ENCODE results near the gene CHST9. TPM values are rescaled to one million over a fixed set of nuclear protein-coding genes. Genes with fewer than 3 reads are reported as not detected.
A peak's percentile ranks its signal among the peaks of the same experiment; 100 is the strongest.
"Not testable (repeated sequence)": the region's sequence is repeated elsewhere in the genome, so short reads cannot be mapped to it uniquely, and the experiment has no call there.

CHST9 gene
- polyA plus RNA-seq, 3 donors = 4.1 to 6.2 (median 4.1) TPM

DNA sequence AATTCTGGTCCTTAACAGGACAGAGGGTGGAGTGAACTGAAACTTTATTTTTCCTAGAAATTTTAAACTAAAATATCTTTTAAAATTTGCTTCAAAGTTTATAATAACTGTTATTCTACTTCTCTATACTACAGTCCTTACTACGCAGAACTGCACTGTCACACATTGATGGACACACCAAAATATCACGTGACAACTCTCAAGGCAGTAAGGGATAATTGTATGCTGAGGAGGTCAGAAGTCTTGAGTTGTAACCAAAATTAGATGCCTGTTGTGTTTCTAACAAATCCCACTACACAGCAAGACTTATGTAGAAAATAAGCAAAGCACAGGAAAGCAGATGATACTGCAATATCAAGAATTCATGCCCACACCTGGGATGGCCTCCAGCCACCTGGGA, 76.3 kb downstream of the CHST9 start:
- DNase-seq (ENCODE audit: low read depth in 3 of 3, low spot score in 2 of 3) = no peak

DNA sequence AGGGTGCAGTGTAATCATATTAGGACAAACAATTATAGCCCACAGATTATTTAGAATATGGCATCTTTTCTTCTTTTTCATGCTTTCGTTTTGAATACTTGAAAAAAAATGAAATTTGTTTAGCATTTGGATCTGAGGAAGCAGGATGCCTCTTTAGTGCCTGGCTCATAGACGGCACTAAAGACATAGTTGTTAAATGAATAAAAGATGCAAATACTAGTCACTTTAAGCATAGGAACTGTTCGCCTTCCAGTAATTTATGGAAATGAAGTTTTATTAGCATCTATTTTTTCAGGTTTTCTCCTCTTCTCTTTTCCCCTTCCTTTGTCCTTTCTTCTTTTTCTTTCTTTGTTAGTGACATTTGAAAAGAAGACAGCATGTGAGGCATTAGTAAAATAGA, 80.4 kb downstream of the CHST9 start:
- DNase-seq (ENCODE audit: low read depth in 3 of 3, low spot score in 2 of 3) = no peak

DNA sequence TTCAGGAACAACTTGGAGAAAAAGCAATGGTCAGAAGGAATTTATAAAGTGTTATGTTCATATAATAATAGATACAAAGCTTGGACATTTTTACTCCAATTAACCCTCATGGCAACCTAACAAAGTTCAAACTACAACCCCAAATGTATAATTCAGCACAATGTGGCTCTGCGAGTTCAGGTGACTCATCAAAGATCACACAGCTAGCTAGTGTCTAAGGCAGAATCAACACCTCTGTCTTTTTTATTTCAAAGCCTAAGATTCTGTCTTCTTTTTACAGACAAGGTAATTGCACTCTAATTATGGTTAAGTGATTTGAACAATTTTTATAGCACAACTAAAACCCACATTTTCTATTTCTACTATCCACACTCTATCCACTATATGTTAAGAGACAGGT, 90.5 kb downstream of the CHST9 start:
- DNase-seq (ENCODE audit: low read depth in 3 of 3, low spot score in 2 of 3) = no peak

DNA sequence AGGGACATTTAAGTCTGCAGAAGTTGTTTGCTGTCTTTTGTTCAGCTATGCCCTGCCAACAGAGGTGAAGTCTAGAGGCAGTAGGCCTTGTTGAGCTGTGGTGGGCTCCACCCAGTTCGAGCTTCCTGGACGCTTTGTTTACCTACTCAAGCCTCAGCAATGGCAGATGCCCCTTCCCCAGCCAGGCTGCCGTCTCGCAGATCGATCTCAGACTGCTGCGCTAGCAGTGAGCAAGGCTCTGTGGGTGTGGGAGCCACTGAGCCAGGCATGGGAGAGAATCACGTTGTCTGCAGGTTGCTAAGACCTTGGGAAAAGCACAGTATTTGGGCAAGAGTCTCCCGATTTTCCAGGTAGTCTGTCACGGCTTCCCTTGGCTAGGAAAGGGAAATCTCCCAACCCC, 91.8 kb downstream of the CHST9 start:
- DNase-seq (ENCODE audit: low read depth in 3 of 3, low spot score in 2 of 3) = not testable (repeated sequence)

DNA sequence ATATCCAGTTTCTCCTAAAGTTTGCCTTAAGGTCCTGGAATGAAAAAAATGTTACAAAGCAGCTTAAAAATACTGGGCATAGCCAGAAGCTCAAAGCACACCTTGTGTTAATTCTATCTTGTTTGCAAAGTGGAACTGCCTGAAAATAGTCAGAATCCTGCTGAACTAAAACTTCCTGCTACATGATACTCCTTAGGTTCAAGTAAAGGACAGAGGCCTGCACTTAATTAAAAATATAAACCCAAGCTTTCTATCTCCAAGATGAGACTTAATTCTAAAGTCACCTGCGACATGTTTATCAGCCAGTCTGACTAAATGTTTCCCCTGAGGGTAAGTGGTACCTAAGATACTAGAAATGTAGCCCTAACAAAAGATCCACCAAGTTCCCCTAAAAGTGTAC, 103.4 kb downstream of the CHST9 start:
- no peak for DNase-seq (ENCODE audit: low read depth in 3 of 3, low spot score in 2 of 3)

DNA sequence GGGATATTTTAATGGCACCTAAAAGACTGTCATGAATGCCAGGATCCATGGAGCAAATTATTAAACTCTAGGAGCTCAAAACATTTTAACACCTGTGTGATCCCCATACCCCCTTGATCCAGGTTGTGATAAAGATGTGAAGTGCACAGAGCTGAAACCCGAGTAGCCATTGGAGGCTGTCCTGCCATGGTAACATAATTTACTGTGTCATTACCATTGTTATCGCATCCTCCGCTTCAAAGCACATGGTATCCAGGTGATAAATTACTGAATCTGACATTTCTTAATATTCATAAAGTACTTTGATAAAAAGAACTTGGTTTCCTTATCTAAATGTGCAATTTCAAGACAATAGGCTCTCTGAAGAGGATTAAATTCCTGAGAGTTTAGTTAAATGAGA, 109.3 kb downstream of the CHST9 start:
- DNase-seq (ENCODE audit: low read depth in 3 of 3, low spot score in 2 of 3) = peak in 2 of 3 donors; percentile 13 to 21

GRCh38 chr18:27073404-27073830, 111.7 kb downstream of the CHST9 start:
- no peak for DNase-seq (ENCODE audit: low read depth in 3 of 3, low spot score in 2 of 3)

GRCh38 chr18:27064673-27065072, 120.4 kb downstream of the CHST9 start:
- DNase-seq (ENCODE audit: low read depth in 3 of 3, low spot score in 2 of 3) = no peak

GRCh38 chr18:27062802-27063201, 122.3 kb downstream of the CHST9 start:
- no peak for DNase-seq (ENCODE audit: low read depth in 3 of 3, low spot score in 2 of 3)

GRCh38 chr18:27061488-27062095, 123.5 kb downstream of the CHST9 start:
- no peak for DNase-seq (ENCODE audit: low read depth in 3 of 3, low spot score in 2 of 3)

DNA sequence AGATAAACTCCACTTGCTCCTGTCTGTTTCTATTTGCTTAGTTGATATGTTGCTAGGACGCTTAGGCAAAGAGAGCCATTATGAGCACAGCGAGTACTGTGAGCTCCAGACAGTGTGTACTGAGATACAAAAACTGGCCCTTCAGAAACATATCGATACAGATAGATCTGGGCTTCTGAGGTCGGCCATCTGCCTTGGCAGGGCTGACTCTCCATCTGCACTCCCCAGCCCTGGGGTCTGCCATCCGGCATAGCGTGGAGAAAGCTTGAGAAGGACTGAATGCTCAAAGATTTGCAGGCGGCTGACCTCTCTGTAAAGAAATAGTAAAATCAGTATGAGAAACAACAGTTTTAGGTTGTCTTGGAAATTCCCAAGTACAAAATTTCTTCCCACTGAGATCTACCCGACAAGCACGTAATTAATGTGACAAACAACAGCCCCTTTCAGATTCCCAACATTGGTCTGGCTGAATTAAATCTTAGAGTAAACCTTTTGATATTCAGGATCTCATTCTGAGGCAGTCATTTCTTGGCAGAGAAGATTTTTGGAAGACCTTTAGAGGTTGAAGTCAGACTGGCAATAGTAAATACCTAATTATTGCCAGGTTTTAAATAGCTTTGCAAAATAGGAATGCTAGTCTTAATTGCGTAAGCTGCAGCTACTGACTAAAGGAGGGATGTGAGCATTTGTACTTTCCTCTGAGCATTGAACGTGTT, 127.4 kb downstream of the CHST9 start:
- no peak for DNase-seq (ENCODE audit: low read depth in 3 of 3, low spot score in 2 of 3)

GRCh38 chr18:27054926-27055325, 130.2 kb downstream of the CHST9 start:
- no peak for DNase-seq (ENCODE audit: low read depth in 3 of 3, low spot score in 2 of 3)

DNA sequence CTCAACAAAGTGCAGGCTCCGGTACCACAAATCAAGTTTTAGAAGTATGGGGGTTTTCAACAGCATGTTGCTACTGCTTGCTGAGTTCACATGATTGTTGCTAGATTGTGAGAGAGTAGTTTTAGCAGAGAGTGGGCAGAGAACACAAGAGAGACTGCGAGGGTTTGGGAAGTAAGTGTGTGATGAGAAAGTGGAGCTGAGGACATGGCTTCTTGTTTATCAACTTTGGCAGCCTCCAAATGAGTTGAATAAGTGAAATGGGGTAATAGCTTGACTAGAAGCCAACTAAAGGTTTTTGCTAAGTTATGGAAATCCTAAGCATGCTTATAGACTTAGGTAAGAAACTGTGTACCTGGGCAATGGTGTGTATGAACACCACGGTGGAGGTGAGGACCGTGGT, 135.1 kb downstream of the CHST9 start:
- no peak for DNase-seq (ENCODE audit: low read depth in 3 of 3, low spot score in 2 of 3)

- no peak for DNase-seq (ENCODE audit: low read depth in 3 of 3, low spot score in 2 of 3)
These were observed 139.8 kb downstream of the CHST9 start for GRCh38 chr18:27045342-27045741.

GRCh38 chr18:27042177-27042576, 142.9 kb downstream of the CHST9 start:
- no peak for DNase-seq (ENCODE audit: low read depth in 3 of 3, low spot score in 2 of 3)

GRCh38 chr18:27040796-27041195, 144.3 kb downstream of the CHST9 start:
- DNase-seq (ENCODE audit: low read depth in 3 of 3, low spot score in 2 of 3) = no peak

GRCh38 chr18:27033722-27034121, 151.4 kb downstream of the CHST9 start:
- DNase-seq (ENCODE audit: low read depth in 3 of 3, low spot score in 2 of 3) = no peak

GRCh38 chr18:27030421-27030820, 154.7 kb downstream of the CHST9 start:
- DNase-seq (ENCODE audit: low read depth in 3 of 3, low spot score in 2 of 3) = no peak

DNA sequence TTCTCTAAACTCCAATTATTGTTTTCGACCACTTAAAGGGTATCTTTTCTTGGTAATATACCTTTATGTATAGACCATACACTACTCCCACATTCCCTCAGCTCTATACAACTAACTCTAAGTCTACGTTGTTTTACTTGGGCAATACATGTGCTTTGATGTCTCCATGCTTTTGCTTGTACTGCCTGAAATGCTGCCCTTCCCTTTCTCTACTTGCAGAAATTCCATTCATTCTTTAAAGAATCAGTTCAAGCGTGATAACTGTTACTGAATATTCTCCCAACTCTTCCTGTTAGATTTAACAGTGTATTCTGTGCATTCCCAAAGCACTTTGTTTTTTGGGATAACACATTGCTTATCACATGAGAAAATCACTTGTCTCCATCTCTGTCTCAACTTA, 162.6 kb downstream of the CHST9 start:
- no peak for DNase-seq (ENCODE audit: low read depth in 3 of 3, low spot score in 2 of 3)

DNA sequence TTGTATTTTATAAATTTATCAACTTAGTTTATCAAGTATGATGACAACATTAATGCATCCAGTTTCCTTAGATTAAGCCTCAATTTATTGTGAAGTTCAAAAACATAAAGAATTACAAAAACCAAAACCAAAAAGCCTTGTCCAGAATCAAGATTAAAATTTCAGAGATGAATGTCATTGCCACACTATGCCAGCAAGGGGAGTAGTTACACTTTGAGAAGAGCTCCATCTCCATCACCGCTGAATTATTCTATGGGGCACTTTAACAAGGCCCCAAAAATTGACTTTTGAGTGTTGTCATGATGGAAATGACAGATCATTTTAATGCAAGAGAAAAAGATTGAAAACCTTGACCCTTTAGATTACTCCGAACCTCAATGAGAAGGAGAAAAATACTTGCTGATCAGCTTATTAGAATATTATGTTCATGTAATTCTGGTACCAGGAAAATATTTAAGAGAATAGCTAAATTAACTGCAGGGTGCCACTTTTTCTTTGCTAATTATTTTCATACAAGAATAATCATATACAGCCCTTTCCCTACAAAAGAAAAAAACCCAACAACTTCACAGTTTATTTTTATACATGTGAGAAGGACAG, 167.1 kb downstream of the CHST9 start:
- no peak for DNase-seq (ENCODE audit: low read depth in 3 of 3, low spot score in 2 of 3)

DNA sequence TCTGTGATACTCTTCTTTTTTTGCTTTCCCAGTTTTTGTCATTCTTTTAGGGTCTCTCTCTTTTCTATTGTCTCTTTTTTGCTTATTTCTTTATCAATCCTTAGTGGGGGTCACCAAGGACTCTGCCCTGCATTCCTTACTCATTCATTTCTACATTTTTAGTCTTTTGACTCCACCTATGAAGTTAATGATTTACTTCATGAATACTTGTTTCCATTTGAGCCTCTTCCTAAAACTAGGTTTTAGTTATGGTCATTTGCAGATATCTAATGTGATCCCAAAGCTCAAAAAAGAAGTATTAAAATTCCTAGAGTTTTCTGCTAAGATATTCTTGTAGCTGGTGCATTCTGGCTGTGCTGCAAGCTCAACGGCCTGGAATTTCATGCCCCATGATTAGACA, 170.3 kb downstream of the CHST9 start:
- no peak for DNase-seq (ENCODE audit: low read depth in 3 of 3, low spot score in 2 of 3)

- no peak for DNase-seq (ENCODE audit: low read depth in 3 of 3, low spot score in 2 of 3)
These were observed 174.3 kb downstream of the CHST9 start for GRCh38 chr18:27010784-27011183.
